Endothelial cell of umbilical vein (primary cell): ENCODE results near the gene GTPBP3. TPM values are rescaled to one million over a fixed set of nuclear protein-coding genes. Genes with fewer than 3 reads are reported as not detected.

Experiments
- BruUV-seq: library from RNA; stranded (reverse); fragments of 400-500 nt; replicated peaks from 2 replicates; lab custom pipeline; 2021; lab: Mats Ljungman, UMichigan
- CTCF ChIA-PET: fragments of 300-600, 350-600 bp; sonication (Branson Sonifier 250); formaldehyde crosslinking; loops from one replicate; lab custom pipeline; 2021; ENCODE audit warnings: antibody characterized with exemption, inconsistent platforms; lab: Charles Lee
- POLR2A ChIA-PET: fragments of 300-600, 350-600 bp; sonication (Branson Sonifier 250); formaldehyde crosslinking; loops from one replicate; lab custom pipeline; 2021; ENCODE audit warnings: antibody characterized with exemption, inconsistent platforms; lab: Charles Lee
- DNase-seq: peaks from one replicate; pipeline ENCODE4 v3.0.0-alpha.2; 2011; ENCODE audit warnings: low read depth, low spot score
- FAIRE-seq: peaks from 2 replicates; lab custom pipeline; 2011; peaks lifted over from hg19 to GRCh38; lab: Jason Lieb, UNC
- H2AFZ ChIP-seq: 2 replicates; pipeline ENCODE4 v1.6.0; 2012; ENCODE audit warnings: low read depth, low read length, control low read depth, inconsistent platforms
- H3K27ac ChIP-seq: 2 replicates; pipeline ENCODE4 v1.5.1; 2011; ENCODE audit warnings: low read depth, mild to moderate bottlenecking, control low read depth, low read length, moderate library complexity; ENCODE audit not compliant: insufficient read depth
- H3K27me3 ChIP-seq, 2 experiments: 2 replicates each; pipeline versions ENCODE4 v1.6.0 to v1.6.1; 2011; ENCODE audit warnings: low read length in 2 of 2, mixed read lengths in 1 of 2; ENCODE audit not compliant: control insufficient read depth in 2 of 2, insufficient read depth in 2 of 2
- H3K36me3 ChIP-seq, 2 experiments: 2 replicates in 1 of 2; 3 replicates in 1 of 2; pipeline ENCODE4 v1.5.1; 2011; ENCODE audit warnings: low read length in 2 of 2, mild to moderate bottlenecking in 1 of 2, moderate library complexity in 1 of 2; ENCODE audit not compliant: control insufficient read depth in 2 of 2, insufficient read depth in 2 of 2; ENCODE audit errors: extremely low read depth in 1 of 2
- H3K4me1 ChIP-seq: 3 replicates; pipeline ENCODE4 v1.5.1; 2011; ENCODE audit warnings: mild to moderate bottlenecking, low read length; ENCODE audit not compliant: control insufficient read depth, insufficient read depth; ENCODE audit errors: extremely low read depth
- H3K4me2 ChIP-seq: 2 replicates; pipeline ENCODE4 v1.6.1; 2011; ENCODE audit warnings: low read length, control low read depth, mixed read lengths; ENCODE audit not compliant: insufficient read depth
- H3K4me3 ChIP-seq, 3 experiments: fragments of 200-600 bp in 1 of 3; sonication (generic), shearing (Covaris generic) in 1 of 3; replicated peaks in 1 of 3; 2 replicates each; pipeline ENCODE4 v1.5.1; 2011 to 2016; ENCODE audit warnings: control low read depth in 3 of 3, low read length in 3 of 3, mild to moderate bottlenecking in 2 of 3, inconsistent platforms in 1 of 3, low read depth in 1 of 3, moderate library complexity in 1 of 3; ENCODE audit not compliant: insufficient read depth in 1 of 3
- H3K79me2 ChIP-seq: 2 replicates; pipeline ENCODE4 v1.6.0; 2012; ENCODE audit warnings: low read length, inconsistent platforms; ENCODE audit not compliant: control insufficient read depth, insufficient read depth
- H3K9ac ChIP-seq: replicated peaks from 2 replicates; pipeline ENCODE3; 2011; ENCODE audit warnings: low read length, control low read depth; ENCODE audit not compliant: insufficient read depth; ENCODE audit errors: extremely low read depth
- H3K9me1 ChIP-seq: replicated peaks from 3 replicates; pipeline ENCODE4 v1.6.0; 2011; ENCODE audit warnings: mild to moderate bottlenecking, low read length; ENCODE audit not compliant: control insufficient read depth, insufficient read depth; ENCODE audit errors: extremely low read depth
- H3K9me3 ChIP-seq: replicated peaks from 2 replicates; pipeline ENCODE4 v1.5.1; 2012; ENCODE audit warnings: low read length, inconsistent platforms; ENCODE audit not compliant: control insufficient read depth, insufficient read depth
- H4K20me1 ChIP-seq: replicated peaks from 2 replicates; pipeline ENCODE3; 2011; ENCODE audit warnings: mild to moderate bottlenecking, low read length; ENCODE audit not compliant: control insufficient read depth, insufficient read depth; ENCODE audit errors: extremely low read depth
- CTCF ChIP-seq, 2 donors: IDR thresholded peaks; 1 replicate in 1 of 2; 2 replicates in 1 of 2; pipeline ENCODE4 v1.5.1; 2011; ENCODE audit warnings: low read length in 2 of 2, mild to moderate bottlenecking in 2 of 2, moderate library complexity in 2 of 2, control low read depth in 1 of 2, inconsistent platforms in 1 of 2, low read depth in 1 of 2; ENCODE audit not compliant: insufficient read depth in 1 of 2; ENCODE audit errors: extremely low read depth in 1 of 2
- EZH2 ChIP-seq: IDR thresholded peaks from 2 replicates; pipeline ENCODE4 v1.6.1; 2012; ENCODE audit warnings: borderline replicate concordance, low read depth, mild to moderate bottlenecking, moderate library complexity, low read length, inconsistent platforms; ENCODE audit not compliant: severe bottlenecking
- FOS ChIP-seq: IDR thresholded peaks from 2 replicates; pipeline ENCODE4 v1.6.1; 2011; ENCODE audit warnings: mild to moderate bottlenecking, low read length, moderate library complexity, borderline replicate concordance; ENCODE audit not compliant: insufficient read depth
- GATA2 ChIP-seq: IDR thresholded peaks from 2 replicates; pipeline ENCODE4 v1.7.0; 2011; ENCODE audit warnings: low read depth, mild to moderate bottlenecking, moderate library complexity, mixed read lengths, low read length; ENCODE audit not compliant: insufficient read length, insufficient read depth
- JUN ChIP-seq: IDR thresholded peaks from 2 replicates; pipeline ENCODE4 v1.6.1; 2011; ENCODE audit warnings: borderline replicate concordance, low read depth; ENCODE audit not compliant: insufficient read length, insufficient read depth
- MAX ChIP-seq: IDR thresholded peaks from 2 replicates; pipeline ENCODE4 v1.6.1; 2011; ENCODE audit not compliant: insufficient read depth, insufficient read length
- MYC ChIP-seq: IDR thresholded peaks from one replicate; pipeline ENCODE4 v1.6.1; 2011; ENCODE audit warnings: mild to moderate bottlenecking, low read depth, low read length
- POLR2A ChIP-seq: IDR thresholded peaks from 2 replicates; pipeline ENCODE4 v1.6.1; 2012; ENCODE audit warnings: low read depth, mild to moderate bottlenecking, control low read depth, low read length
- POLR2AphosphoS5 ChIP-seq: IDR thresholded peaks from 2 replicates; pipeline ENCODE4 v1.6.1; 2012; ENCODE audit warnings: low read depth, mild to moderate bottlenecking, control low read depth, low read length, moderate library complexity; ENCODE audit not compliant: insufficient read depth
- dilution Hi-C: fragments of 300-500 bp; cut with MboI; formaldehyde crosslinking; loops from one replicate; pipeline ENCODE4 v1.15.0; 2019; ENCODE audit warnings: low sequenced_read_pairs; ENCODE audit not compliant: extremely low pct_ligation_motif_present
- intact Hi-C: fragments of 100-400 bp; cut with micrococcal nuclease; formaldehyde crosslinking; loops from one replicate; pipeline ENCODE4 v1.10.0; 2022
- polyA plus RNA-seq, 4 experiments: library from polyadenylated mRNA; depleted of rRNA in 3 of 4; stranded (reverse) in 3 of 4; unstranded in 1 of 4; fragments of >200 nt; gene quantifications; 2 replicates each; pipeline versions ENCODE4 v1.2.1 to v1.2.3, GENCODE V29; 2011 to 2012; ENCODE audit warnings: missing spikeins in 1 of 4
- total RNA-seq: library from RNA; stranded (reverse); gene quantifications from 2 replicates; pipeline ENCODE4 v1.2.3, GENCODE V29; 2021

GTPBP3 gene
- total and polyA plus RNA-seq, 2 donors (not counting 3 experiments of a cell fraction or from before 2014, with no cell fraction given), result 12.7 to 34.7 TPM

DNA sequence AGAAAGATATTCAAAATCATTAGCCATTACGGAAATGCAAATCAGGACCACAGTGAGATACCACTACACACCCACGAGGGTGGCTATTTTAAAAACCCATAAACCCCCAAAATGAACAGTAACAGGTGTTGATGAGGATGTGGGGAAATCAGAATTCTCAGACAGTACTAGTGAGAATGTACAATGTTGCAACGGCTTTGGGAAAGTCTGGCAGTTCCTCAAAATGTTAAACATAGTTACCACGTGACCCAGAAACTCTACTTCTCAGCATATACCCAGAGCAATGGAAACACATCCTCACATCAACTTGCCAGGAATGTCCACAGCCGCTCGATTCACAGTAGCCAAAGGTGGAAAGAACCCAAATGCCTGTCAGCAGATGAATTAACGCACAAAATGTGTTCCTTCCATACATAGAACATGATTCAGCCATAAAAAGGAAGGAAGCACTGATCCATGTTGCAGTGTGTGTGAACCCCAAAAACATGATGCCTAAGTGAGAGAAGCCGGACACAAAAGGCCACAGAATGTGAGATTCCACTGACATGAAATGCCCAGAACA is 32.8 kb downstream of the GTPBP3 start:
- POLR2A ChIA-PET, result no interaction called here

DNA sequence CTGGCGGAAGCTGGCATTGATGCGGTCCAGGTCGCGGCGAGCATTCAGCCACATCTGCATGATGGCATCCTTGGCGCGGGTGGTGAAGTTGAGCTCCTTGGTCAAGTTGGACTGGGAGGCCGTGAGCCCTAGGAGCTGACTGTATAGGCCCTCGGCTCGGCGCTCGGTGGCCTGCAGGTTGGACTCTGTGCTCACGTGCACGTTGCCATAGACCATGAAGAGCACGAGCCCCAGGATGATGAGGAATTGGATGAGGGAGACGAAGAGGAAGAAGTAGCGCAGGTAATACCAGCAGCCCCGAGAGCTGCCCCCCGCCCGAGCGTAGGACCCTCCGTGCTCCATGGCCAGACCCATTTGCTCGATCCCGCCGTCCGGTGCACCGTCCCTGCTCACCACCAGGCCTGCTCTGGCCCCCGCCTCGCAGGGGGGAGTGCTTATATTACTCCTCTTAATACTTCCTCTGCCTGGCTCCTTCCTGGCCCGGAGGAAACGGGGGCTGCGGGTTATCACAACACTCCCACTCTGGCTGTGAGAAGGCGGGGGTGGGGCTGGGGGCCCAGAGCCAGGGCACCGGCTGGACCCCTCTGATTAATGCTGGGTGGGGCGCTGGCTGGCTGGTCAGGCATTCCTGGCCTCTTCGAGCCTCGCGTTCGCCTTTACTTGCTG is 39.7 kb downstream of the GTPBP3 start, which contains the start of gene PLVAP:
Gene PLVAP, minus strand, starts transcription at position 408 of the 666 bp plus-strand sequence. Its CDS starts 54 bp downstream, at position 354.
- peak; percentile 74 for FAIRE-seq
- Histone ChIP-seq H3K79me2 (no peaks in the 10 kb centered on the region), H3K27me3 (no peaks in the 10 kb centered on the region), H3K36me3 (no peaks in the 10 kb centered on the region), H3K4me1 (peaks cover 30% of the 10 kb centered on the region), H3K9me3 (no peaks in the 10 kb centered on the region), H3K27ac (no peak within 1 kb of the TSS), H3K4me2 (peak within 1 kb of the TSS; percentile 63), H3K4me3 (peak within 1 kb of the TSS in 1 of 3 experiments; percentile 22), H3K9ac (no peak within 1 kb of the TSS), H3K9me1 (no peaks in the 10 kb centered on the region), H4K20me1 (no peaks in the 10 kb centered on the region), H2AFZ (peak within 1 kb of the TSS; percentile 0)
- dilution Hi-C loops (no loop called here), intact Hi-C loops (no loop called here)
- ChIA-PET POLR2A (no interaction called here), CTCF (interaction anchor here (0.8 to 2.5 kb wide), 5 partner anchors 9 to 30 kb away, joined by 3 to 15 read pairs (median 5); no protein-coding TSS in a partner anchor)
- BruUV-seq, result no TSS peak
- peak; percentile 69 for DNase-seq
- TF ChIP-seq POLR2AphosphoS5, result peak; percentile 81
- no peak for TF ChIP-seq JUN
- peak; percentile 34 for TF ChIP-seq FOS
- TF ChIP-seq CTCF (IDR thresholded peaks at IDR 0.05; ENCODE audit: extremely low read depth in 1 of 2, insufficient read depth in 1 of 2, low read depth in 1 of 2, low read length in 2 of 2), result peak in 1 of 2 donors; percentile 25
- no peak for TF ChIP-seq EZH2
- TF ChIP-seq POLR2A, result no peak
- peak; percentile 82 for TF ChIP-seq GATA2
- no peak for TF ChIP-seq MAX
- no peak for TF ChIP-seq MYC

More for the DNA sequence above, 32.8 kb downstream of the GTPBP3 start:
- Histone ChIP-seq H3K4me1 (peaks cover 3% of the 10 kb centered on the region), H3K4me2 (no peak overlapping the region), H3K9me3 (no peaks in the 10 kb centered on the region), H3K27me3 (no peaks in the 10 kb centered on the region), H3K4me3 (no peak overlapping the region), H3K27ac (no peak overlapping the region), H2AFZ (peak overlapping the region; percentile 4), H3K9me1 (no peaks in the 10 kb centered on the region), H3K79me2 (no peaks in the 10 kb centered on the region), H3K36me3 (no peaks in the 10 kb centered on the region), H3K9ac (no peak overlapping the region), H4K20me1 (no peaks in the 10 kb centered on the region)
- intact Hi-C loops (no loop called here), dilution Hi-C loops (no loop called here)
- DNase-seq, result no peak
- TF ChIP-seq FOS, result no peak
- no peak for TF ChIP-seq POLR2A
- CTCF ChIA-PET, result interaction anchor here (2.4 kb wide), 1 partner anchor 15 kb away, joined by 11 read pairs; no protein-coding TSS in a partner anchor
- BruUV-seq, result no TSS peak
- peak; percentile 60 for FAIRE-seq
